Activated CD4-positive, alpha-beta T cell treated with anti-CD3 and anti-CD28 coated beads, Interleukin-2, amount 50 U/mL, for 1 hour (primary cell): Measurements from ENCODE around the gene SCN3A.

Experiments used
- DNase-seq: peaks from one replicate; pipeline ENCODE4 v3.0.0-alpha.2; 2020

Gene SCN3A

GRCh38 chr2:165044505-165045303 lies 159.1 kb downstream of the SCN3A start:
- DNase-seq: no peak
